Activated naive CD8-positive, alpha-beta T cell treated with anti-CD3 and anti-CD28 coated beads, Interleukin-2, amount 10 ng/mL, durations not matched to agents 7 days and 5 days (primary cell): ENCODE results near the gene AIF1. TPM values are rescaled to one million over a fixed set of nuclear protein-coding genes. Genes with fewer than 3 reads are reported as not detected.

Source experiments
- microRNA-seq: library from miRNA; unstranded; fragments of <30 nt; microRNA quantifications from one replicate; pipeline ENCODE4 v1.2.0, GENCODE V29; 2022
- total RNA-seq, 2 experiments: library from RNA; stranded (reverse); gene quantifications; one replicate each; pipeline ENCODE4 v1.2.3, GENCODE V29; 2021

The AIF1 gene
- total RNA-seq, 2 experiments from 2014 or later, result 117 to 118 TPM

Small RNA genes within 50 kb of the gene (microRNA-seq; reads per million reads assigned to microRNA genes)
- gene MIR6832, result 2.1 reads per million

Other genes starting within 250 kb of the AIF1 start
- 10 to 100 TPM; 24.1 to 25.8 TPM for gene MICA, start 211.6 kb upstream of the AIF1 start, total RNA-seq
- 10 to 100 TPM; 41.5 to 42.8 TPM for gene MICB, start 117.1 kb upstream of the AIF1 start, total RNA-seq
- not detected for gene MCCD1, start 86.3 kb upstream of the AIF1 start, total RNA-seq
- gene DDX39B, start 73.2 kb upstream of the AIF1 start, total RNA-seq, result 100 to 1,000 TPM; 531 to 555 TPM
- gene ATP6V1G2, start 68.6 kb upstream of the AIF1 start, total RNA-seq, result 1 to 10 TPM; 4.5 to 5.5 TPM
- 10 to 100 TPM; 15.4 to 17.6 TPM for gene NFKBIL1, start 67.6 kb upstream of the AIF1 start, total RNA-seq
- gene LTA, start 42.9 kb upstream of the AIF1 start, total RNA-seq, result 10 to 100 TPM; 15.2 to 16.7 TPM
- 10 to 100 TPM; 18.5 to 18.6 TPM for gene TNF, start 39.7 kb upstream of the AIF1 start, total RNA-seq
- gene LTB, start 32.8 kb upstream of the AIF1 start, total RNA-seq, result 100 to 1,000 TPM; 426 to 431 TPM
- 100 to 1,000 TPM in 1 of 2 experiments, 10 to 100 TPM in 1; 91.8 to 105 TPM for gene LST1, start 29.0 kb upstream of the AIF1 start, total RNA-seq
- 10 to 100 TPM; 69.7 to 70.0 TPM for gene NCR3, start 22.2 kb upstream of the AIF1 start, total RNA-seq
- gene PRRC2A, start 5.5 kb downstream of the AIF1 start, total RNA-seq, result 100 to 1,000 TPM; 257 to 278 TPM
- gene BAG6, start 37.4 kb downstream of the AIF1 start, total RNA-seq, result 100 to 1,000 TPM; 242 to 251 TPM
- gene APOM, start 40.7 kb downstream of the AIF1 start, total RNA-seq, result 1 to 10 TPM; 3.1 to 4.6 TPM
- gene C6orf47, start 45.5 kb downstream of the AIF1 start, total RNA-seq, result 10 to 100 TPM; 30.7 to 32.2 TPM
- 10 to 100 TPM; 30.7 to 32.0 TPM for gene GPANK1, start 49.8 kb downstream of the AIF1 start, total RNA-seq
- 100 to 1,000 TPM; 206 to 216 TPM for gene CSNK2B, start 50.8 kb downstream of the AIF1 start, total RNA-seq
- 10 to 100 TPM; 33.8 to 36.4 TPM for gene LY6G5B, start 54.7 kb downstream of the AIF1 start, total RNA-seq
- gene LY6G5C, start 65.8 kb downstream of the AIF1 start, total RNA-seq, result 1 to 10 TPM; 3.5 to 4.6 TPM
- 10 to 100 TPM; 57.8 to 64.0 TPM for gene ABHD16A, start 88.1 kb downstream of the AIF1 start, total RNA-seq
- not detected for gene LY6G6F, start 91.6 kb downstream of the AIF1 start, total RNA-seq
- not detected for gene LY6G6D, start 100.1 kb downstream of the AIF1 start, total RNA-seq
- gene LY6G6C, start 106.5 kb downstream of the AIF1 start, total RNA-seq, result not detected
- gene MPIG6B, start 108.1 kb downstream of the AIF1 start, total RNA-seq, result 1 to 10 TPM; 1.2 to 1.5 TPM
- 10 to 100 TPM; 28.3 to 29.1 TPM for gene DDAH2, start 114.1 kb downstream of the AIF1 start, total RNA-seq
- gene CLIC1, start 121.3 kb downstream of the AIF1 start, total RNA-seq, result 100 to 1,000 TPM; 425 to 456 TPM
- 10 to 100 TPM; 59.2 to 68.2 TPM for gene MSH5, start 124.8 kb downstream of the AIF1 start, total RNA-seq
- gene SAPCD1, start 147.4 kb downstream of the AIF1 start, total RNA-seq, result 10 to 100 TPM; 13.1 to 18.1 TPM
- gene VWA7, start 162.1 kb downstream of the AIF1 start, total RNA-seq, result 1 to 10 TPM; 5.2 to 5.7 TPM
- 10 to 100 TPM; 68.2 to 75.3 TPM for gene VARS1, start 180.5 kb downstream of the AIF1 start, total RNA-seq
- 10 to 100 TPM; 89.9 to 97.9 TPM for gene LSM2, start 191.7 kb downstream of the AIF1 start, total RNA-seq
- gene HSPA1L, start 200.0 kb downstream of the AIF1 start, total RNA-seq, result 1 to 10 TPM; 3.3 to 4.5 TPM
- 10 to 100 TPM; 62.2 to 63.5 TPM for gene HSPA1A, start 200.3 kb downstream of the AIF1 start, total RNA-seq
- gene HSPA1B, start 212.5 kb downstream of the AIF1 start, total RNA-seq, result 10 to 100 TPM; 49.0 to 55.7 TPM
- gene NEU1, start 247.6 kb downstream of the AIF1 start, total RNA-seq, result 10 to 100 TPM; 15.5 to 16.4 TPM